Activated gamma-delta T cell treated with anti-CD3 and anti-CD28 coated beads, Interleukin-2, amount 50 U/mL, for 16 hours (primary cell): Measurements from ENCODE around the gene PDK2.

ENCODE experiments used
- DNase-seq: peaks from one replicate; pipeline ENCODE4 v3.0.0-alpha.2; 2020; ENCODE audit warnings: low read depth

PDK2 gene

DNA sequence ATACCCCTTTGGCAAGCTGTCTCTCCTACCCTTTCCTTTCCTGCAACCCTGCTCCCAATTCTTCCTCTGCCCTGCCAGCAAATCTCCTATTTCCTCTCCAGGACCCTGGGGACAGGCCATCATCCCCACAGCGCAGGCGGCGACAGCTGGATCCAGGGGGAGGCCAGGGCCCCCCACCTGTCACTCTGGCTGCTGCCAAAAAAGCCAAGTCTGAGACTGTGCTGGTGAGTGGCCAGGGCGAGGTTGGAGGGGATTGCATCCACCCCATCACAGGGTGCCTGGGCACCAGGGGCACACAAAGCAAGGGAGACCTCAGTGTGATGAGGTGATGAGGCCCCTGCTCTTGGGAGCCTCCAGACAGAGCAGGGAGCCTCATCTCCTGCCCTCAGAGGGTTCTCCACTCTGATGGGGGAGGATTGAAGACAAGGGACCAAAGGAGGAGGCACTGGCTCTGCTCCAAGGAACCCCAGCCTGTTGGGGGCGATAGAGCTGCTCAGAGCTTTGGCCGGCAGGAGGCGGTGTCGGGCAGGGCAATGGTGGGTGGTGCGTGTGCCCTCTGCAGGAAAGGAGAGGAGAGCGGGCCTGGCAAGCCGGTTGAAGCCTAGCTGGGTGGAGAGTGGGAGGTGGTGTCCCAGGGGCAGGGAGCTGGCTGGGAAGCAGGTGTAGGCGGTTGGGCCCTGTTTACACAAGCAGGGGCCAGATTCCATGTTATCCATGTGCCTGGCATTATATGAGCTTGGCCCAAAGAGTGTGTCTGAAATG lies 15.6 kb upstream of the PDK2 start:
- no peak for DNase-seq

DNA sequence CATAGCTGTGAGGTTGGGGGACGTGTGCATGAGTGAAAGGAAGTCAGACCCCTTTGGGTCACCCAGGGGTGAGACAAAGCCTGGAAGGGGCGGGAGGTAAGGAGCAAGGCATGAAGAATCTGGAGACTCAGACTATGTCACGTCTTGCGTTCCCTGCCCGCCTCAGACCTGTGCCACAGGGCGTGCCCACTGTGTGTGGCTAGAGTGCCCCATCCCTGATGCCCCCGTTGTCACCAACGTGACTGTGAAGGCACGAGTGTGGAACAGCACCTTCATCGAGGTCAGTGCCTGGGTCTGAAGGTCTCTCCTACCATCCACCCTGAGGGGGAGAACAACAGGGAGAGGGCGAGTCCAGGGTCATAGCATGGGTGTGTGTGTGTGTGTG lies 15.1 kb upstream of the PDK2 start:
- DNase-seq = no peak

DNA sequence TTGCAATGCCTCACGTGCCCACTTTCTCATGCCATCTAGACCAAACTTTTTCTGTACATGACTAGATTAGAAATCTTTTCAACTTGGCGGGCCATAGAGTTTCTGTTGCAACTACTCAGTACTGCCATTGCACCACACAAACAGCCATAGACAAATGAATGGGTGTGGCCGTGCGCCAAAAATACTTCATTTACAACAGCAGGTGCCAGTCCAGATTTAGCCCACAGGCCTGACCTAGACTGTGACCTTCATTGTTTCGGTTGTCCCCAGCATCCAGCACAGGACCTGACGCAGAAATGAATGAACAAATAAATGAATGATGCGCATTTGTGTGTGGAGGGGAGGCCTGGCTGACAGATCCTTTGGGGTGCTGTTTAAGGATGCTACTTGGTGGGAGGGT lies 14.3 kb upstream of the PDK2 start:
- DNase-seq = no peak

DNA sequence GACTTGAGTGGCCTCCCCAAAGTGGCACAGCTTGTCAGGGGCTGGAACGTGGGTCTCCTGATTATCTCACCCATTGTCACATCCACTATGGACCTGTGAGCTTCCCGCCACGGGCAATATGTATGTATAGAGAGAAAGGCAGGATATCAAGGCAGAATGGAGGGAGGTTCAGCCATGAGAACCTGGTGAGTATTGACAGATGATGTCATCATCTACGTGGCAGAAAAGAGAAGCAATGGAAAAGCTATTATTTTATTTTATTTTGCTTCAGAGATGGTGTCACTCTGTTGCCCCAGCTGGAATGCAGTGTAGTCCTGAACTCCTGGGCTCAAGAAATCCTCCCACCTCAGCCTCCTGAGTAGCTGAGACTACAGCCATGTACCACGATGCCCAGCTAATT lies 13.4 kb upstream of the PDK2 start:
- no peak for DNase-seq

DNA sequence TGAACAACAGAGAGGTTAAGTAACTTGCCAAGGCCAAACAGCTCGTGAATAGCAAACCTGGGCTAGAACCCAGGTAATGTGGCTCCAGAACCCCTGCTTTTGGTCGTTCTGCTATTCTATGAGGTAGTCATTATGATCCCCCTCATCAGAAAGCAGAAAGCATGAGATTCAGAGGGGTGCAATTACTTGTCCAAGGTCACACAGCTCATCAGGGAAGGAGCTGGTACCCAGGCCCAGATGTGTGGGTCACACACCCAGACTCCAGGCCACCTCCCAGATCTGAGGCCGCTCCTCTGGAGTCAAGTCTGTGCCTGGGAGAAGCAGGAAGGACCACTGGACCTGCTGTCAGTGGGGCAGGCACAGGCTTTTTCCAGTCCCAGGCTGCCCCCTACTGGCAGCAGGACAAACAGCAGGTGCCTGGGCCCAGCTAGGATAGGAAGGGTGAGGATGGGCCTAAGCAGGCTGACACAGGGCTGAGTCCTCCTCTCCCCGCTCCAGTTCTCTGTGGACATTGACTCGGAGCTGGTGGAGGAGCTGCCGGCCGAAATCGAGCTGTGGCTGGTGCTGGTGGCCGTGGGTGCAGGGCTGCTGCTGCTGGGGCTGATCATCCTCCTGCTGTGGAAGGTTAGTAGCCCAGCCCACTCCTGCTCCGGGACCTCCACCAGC lies 7.8 kb upstream of the PDK2 start:
- DNase-seq = peak; percentile 64

DNA sequence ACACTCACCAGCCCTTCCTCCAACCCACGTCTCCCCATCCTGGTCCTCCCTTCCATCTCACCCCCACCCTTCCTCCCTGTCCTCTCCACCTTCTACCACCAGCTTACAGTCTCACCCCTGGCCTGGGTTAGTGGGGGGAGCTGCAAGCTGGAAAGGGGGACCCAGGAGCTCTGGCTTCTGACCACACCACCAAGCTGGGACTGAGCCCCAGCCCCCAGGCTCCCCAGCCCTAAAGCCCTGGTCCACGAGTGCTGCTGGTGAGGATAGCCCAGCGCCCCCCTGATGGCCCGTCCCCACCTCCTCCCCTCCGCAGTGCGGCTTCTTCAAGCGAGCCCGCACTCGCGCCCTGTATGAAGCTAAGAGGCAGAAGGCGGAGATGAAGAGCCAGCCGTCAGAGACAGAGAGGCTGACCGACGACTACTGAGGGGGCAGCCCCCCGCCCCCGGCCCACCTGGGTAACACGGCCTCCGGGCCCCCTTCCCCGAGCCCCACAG lies 7.2 kb upstream of the PDK2 start:
- DNase-seq = no peak

DNA sequence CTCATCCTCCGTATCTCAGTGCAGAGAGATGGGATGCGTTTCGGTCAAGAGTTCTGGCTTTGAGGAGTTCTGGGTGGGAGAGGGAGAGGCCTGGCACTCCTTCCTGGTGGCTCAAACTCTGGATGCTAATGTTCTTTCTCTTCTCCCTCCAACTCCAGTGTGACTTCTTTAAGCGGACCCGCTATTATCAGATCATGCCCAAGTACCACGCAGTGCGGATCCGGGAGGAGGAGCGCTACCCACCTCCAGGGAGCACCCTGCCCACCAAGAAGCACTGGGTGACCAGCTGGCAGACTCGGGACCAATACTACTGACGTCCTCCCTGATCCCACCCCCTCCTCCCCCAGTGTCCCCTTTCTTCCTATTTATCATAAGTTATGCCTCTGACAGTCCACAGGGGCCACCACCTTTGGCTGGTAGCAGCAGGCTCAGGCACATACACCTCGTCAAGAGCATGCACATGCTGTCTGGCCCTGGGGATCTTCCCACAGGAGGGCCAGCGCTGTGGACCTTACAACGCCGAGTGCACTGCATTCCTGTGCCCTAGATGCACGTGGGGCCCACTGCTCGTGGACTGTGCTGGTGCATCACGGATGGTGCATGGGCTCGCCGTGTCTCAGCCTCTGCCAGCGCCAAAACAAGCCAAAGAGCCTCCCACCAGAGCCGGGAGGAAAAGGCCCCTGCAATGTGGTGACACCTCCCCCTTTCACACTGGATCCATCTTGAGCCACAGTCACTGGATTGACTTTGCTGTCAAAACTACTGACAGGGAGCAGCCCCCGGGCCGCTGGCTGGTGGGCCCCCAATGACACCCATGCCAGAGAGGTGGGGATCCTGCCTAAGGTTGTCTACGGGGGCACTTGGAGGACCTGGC lies 6.0 kb upstream of the PDK2 start:
- no peak for DNase-seq

DNA sequence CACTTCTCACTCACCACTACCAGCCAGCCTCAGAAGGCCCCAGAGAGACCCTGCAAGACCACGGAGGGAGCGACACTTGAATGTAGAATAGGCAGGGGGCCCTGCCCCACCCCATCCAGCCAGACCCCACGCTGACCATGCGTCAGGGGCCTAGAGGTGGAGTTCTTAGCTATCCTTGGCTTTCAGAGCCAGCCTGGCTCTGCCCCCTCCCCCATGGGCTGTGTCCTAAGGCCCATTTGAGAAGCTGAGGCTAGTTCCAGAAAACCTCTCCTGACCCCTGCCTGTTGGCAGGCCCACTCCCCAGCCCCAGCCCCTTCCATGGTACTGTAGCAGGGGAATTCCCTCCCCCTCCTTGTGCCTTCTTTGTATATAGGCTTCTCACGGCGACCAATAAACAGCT lies 5.1 kb upstream of the PDK2 start:
- no peak for DNase-seq

DNA sequence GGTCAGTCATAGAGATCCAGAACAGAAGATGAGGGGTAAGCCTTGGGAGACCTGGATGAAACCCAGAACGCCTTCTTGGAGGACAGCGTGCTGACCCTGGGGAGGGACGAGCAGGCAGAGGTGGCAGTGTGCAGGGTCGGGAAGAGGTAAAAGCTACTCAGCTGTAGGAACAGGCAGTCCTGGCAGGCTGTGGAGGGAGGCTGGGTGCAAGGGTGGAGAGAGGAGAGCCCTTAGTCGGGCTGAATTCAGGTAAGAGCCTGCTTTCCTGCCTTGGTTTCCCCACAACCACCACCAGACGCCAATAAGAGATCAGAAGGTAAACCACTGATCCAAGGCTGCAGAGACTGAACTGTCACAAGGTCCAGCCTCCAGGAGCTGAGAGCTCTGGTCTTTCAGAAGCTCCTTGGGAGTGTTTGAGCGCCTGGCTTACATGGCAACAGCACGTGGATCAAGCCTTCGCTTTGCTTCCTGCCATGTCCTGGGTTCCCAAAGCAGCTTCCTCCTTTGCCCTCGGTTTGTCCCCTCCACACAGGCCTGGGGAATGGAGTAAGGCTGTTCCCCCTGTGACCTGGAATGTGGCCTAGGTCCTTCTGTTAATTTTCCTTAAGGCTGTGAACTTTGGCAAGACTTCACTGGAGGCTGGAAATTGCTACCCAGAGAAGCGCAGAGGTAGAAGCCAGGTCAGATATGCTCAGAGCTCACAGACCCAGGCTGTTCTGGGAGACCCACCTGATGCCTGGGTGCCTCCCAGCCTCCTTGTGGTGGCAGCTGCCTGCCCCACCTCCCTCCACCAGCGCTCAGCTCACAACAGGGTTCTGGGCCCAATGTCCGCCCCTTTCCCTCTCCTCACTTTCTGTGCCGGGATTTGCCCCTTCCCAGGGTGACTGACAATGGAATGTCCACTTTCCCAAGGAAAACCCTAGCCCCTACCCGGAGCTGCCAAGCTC lies 3.9 kb upstream of the PDK2 start:
- no peak for DNase-seq

DNA sequence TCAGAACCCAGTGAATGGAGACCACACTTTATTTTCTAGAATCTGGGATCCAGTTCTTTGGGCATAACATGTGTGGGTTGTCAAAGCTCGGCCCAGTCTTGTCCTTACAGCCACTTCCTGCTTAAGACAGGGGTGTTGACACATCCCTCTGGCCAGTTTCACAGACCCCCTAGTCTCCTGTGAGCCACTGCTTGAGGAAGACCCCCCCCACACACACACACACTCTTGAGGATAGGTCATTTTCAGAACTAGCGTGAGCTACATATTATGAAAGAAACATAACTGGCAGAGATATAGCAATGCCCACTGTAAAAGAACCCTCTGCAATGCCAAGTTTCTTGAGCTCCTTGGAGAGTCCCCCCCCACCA lies 3.2 kb upstream of the PDK2 start:
- DNase-seq = no peak

DNA sequence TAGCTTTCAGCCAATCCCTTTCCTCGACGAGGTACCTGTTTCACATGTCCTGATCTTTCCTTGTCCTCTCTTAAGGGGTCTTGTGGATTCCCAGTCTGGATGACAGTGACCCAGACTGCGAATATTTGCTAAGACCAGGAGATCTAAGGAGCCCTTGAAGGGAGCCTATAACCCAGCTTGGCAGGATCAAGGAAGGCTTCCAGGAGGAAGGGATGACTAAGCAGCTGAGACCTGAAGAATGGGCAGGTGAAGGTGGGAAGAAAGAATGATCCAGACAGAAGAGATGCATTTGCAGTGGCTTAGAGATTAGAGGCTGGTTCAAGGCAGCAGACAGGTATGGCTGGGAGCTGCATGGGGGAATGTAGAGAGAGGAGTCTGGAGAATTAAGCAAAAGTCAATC lies 1.9 kb upstream of the PDK2 start:
- no peak for DNase-seq

DNA sequence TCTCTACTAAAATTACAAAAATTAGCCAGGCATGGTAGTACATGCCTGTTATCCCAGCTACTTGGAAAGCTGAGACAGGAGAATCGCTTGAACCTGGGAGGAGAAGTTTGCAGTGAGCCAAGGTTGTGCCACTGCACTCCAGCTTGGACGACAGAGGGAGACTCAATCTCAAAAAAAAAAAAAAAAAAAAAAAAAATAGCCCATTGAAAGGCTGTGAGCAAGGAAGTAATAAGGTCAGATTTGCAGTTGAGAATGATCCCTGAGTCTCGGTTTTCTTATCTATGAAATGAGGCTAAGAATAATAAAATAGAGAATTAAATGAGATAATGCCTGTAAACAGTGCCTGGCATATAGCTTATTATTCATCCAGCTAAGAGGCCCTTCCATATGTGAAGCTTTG lies 1.3 kb upstream of the PDK2 start:
- DNase-seq = no peak

DNA sequence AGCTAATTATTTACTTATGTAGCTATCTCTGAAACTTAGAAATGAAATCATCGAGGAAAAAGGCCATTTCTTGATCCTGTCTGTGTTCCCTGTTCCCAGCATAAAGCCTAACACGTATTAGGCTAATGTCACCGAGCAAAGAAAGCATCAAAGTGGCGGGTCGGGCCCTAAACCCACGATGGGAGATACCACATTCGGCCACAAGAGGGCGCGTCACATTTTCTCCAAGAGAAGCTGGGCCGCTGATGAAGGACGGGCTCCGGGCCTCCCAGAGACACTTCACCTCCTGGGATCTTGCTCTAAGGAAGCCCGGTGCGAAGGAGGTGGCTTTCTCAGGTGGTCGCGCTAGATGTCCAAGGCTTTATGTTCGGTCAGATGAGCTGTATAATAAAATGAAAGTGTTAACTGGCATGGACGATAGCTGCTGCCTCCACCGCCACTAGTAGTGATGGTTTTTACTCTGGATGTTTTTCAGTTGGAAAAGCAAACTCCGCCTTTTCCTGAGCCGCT lies 853 bp upstream of the PDK2 start:
- DNase-seq = peak; percentile 89

DNA sequence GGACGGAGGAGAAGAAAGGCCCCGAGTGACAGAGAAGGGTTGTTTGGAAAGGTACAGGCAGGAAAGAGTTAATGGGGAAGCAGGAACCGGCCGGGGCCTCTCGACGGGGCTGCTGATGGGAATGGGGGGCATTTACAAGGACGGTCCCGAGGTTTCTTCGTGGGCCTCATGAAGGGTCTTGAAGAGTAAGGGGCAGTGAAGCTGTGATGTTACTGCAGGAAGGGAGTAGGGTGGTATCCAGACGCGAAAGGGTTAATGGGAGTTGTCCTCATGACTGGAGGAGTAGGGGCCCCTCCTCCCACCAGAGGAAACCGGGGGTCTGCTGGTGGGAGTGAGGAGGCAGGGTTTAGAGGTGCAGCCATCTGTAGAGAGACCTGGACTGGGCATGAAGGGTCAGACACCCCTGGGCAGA lies 481 bp downstream of the PDK2 start:
- no peak for DNase-seq

DNA sequence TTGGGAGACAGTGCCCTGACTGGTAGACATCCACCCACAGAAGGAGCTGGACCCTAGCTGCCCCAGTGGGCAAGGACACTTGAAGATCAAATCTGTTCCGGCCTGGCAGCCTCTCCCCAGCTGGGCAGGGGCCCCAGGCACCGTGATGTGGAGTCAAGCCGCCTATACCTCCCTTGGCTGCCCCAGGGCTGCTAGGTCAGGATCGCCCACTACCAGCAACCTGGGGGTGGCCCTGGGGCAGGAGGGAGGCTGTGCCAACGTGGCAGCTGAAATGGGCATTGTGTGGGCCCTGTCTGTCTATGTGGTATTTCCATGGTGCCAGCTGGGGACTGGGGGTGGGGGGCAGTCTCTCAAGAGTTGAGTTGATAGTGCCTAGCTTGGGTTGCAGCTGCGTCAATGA lies 941 bp downstream of the PDK2 start:
- DNase-seq = no peak

DNA sequence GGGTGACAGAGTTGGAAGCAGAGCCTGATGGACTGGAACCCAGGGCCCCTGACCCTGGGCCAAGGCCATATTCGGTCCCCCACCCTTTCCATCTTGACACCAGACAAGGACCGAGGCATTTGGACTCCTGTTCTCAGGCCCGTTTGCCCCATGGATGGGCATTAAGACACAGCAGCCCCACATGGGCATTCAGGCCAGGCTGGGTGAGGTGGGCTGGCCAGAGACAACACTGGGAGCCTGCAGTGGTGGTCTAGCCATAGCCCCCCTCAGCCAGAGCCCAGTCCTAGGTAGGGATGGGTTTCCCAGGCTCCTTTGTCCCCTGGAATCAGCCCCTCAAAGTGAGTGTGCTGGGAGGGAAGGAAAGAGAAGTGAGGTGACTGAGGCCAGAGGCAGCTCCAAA lies 1.6 kb downstream of the PDK2 start:
- no peak for DNase-seq

DNA sequence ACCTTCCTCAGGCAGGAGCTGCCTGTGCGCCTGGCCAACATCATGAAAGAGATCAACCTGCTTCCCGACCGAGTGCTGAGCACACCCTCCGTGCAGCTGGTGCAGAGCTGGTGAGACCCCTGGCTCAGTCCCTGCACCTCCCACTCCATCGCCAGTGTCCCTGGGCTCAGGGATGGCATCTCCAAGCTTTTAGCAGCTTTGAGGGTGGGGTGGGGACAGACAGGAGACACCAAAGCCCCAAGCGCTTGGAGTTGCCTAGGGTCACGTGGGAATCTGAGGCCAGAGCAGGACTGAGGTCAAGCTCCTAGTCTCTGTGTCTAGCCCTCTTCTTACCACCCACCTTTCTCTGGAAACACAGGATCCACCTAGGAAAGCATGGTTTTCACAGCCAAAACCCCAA lies 2.3 kb downstream of the PDK2 start:
- no peak for DNase-seq

DNA sequence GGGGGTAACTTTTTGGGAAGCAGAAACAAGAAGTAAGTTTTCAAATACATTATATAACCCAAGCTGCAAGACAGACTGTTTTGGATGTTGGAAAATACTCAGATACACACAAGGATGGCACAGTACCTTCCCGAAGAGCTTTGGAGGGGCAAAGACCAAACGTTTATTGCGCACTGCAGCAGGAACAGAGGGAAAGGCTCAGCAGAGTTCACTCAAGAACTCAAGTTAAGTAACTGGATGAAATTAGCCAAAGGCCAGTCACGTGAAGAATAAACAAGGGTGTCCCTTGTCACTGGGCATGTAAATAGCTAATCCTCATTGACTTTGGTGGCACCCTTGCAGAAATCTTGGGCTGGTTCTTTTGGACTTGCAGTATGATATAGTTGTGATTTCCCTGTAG lies 2.8 kb downstream of the PDK2 start:
- no peak for DNase-seq

DNA sequence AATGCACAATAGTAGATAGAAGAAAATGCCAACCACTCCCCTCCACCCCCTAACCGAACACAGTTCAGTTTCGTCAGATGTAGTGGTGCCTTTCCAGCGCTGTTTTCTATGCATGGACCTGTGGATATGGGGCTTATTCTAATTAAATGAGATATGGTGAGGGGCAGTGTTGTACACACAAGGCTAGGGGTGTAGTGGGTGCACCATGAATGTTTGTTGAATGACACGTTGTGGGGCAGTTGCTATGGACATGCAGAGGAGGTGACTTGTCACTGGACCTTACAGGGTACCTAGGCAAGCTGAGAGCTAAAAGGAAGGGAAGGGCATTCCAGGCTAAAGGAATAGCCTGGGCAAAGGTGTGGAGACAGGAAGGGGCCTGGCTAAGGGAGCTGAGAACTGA lies 3.4 kb downstream of the PDK2 start:
- DNase-seq = no peak

DNA sequence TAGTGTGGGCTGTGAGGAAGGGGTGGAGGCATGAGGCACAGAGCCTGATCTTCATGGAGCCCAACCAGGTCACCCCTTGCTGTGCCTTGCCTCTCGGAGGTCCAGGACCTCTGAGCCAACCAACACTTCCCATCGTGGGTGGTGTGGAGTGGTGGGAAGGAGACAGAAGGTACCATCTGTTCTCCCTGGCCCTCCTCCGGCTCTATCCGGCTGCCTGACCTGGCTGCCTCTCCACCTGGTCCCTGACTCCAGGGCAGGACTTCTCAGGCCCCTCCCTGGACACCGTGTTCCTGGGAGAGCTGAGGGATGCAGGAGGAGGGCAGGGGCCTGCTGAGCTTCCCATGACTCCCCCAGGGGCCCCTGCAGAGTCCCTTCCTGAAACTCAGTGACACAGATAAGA lies 3.9 kb downstream of the PDK2 start:
- DNase-seq = no peak

DNA sequence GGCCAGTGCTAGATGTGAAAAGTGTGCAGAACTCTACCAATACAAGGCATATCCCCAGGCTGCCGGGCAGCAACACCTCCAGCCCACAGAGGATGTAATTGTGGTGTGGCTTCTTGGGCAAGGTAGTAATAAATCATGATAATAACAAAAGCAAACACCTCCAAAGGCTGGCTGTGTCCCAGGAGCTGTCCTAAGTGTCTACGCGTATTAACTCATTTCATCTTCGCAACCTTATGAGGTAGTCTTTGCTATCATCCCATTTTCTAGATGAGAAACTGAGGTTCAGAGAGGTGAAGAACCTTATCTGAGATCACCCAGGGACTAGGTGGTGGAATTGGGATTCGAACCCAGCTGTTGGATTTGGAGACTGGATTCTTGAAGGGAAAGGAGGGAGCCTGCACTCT lies 5.3 kb downstream of the PDK2 start:
- no peak for DNase-seq

DNA sequence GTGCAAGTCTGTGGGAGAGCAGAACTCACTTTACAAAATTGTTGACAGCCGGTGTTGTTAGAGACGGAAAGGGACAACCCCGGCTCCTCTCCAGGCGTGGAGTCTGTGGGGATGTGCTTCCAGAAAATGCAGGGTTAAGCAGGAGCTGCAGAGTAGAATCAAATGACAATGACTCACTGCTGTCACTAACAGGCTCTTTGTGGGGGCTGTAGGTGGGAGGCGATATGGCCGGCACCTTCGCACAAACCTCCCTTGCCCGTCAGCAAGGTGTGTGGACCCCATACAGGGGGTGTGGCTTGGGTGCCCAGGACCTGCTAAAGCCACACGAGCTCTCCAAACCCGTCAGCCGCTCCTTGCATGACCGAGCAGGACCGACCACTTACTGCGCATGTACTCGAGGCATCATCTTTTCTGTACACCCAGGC lies 5.8 kb downstream of the PDK2 start:
- no peak for DNase-seq
